GM19193 (cell line): ENCODE data around the gene DSE.

Experiments
- POLR2A ChIP-seq: IDR thresholded peaks from 4 replicates; pipeline ENCODE4 v1.6.1; 2011; ENCODE audit not compliant: insufficient read depth, insufficient read length; ENCODE audit errors: extremely low read depth

Gene DSE

GRCh38 chr6:116443105-116443504 is 72.4 kb downstream of the DSE start:
- TF ChIP-seq POLR2A, result no peak

GRCh38 chr6:116444092-116444491 is 73.3 kb downstream of the DSE start:
- no peak for TF ChIP-seq POLR2A

- TF ChIP-seq POLR2A, result no peak
Observed at GRCh38 chr6:116444575-116444974, 73.8 kb downstream of the DSE start.

GRCh38 chr6:116445102-116445501 is 74.4 kb downstream of the DSE start:
- no peak for TF ChIP-seq POLR2A

- no peak for TF ChIP-seq POLR2A
Observed at GRCh38 chr6:116446399-116446798, 75.7 kb downstream of the DSE start.

GRCh38 chr6:116447052-116447451 is 76.3 kb downstream of the DSE start:
- no peak for TF ChIP-seq POLR2A

GRCh38 chr6:116447496-116448011 is 76.8 kb downstream of the DSE start:
- TF ChIP-seq POLR2A, result no peak

GRCh38 chr6:116449565-116449964 is 78.8 kb downstream of the DSE start:
- TF ChIP-seq POLR2A, result no peak

- no peak for TF ChIP-seq POLR2A
Observed at GRCh38 chr6:116450185-116450710, 79.5 kb downstream of the DSE start.

GRCh38 chr6:116450769-116451740 is 80.3 kb downstream of the DSE start:
- no peak for TF ChIP-seq POLR2A

GRCh38 chr6:116451916-116452315 is 81.2 kb downstream of the DSE start:
- no peak for TF ChIP-seq POLR2A

GRCh38 chr6:116452531-116452930 is 81.8 kb downstream of the DSE start:
- TF ChIP-seq POLR2A, result no peak

- TF ChIP-seq POLR2A, result no peak
Observed at GRCh38 chr6:116456106-116456505, 85.4 kb downstream of the DSE start.

- no peak for TF ChIP-seq POLR2A
Observed at GRCh38 chr6:116456927-116457326, 86.2 kb downstream of the DSE start.

- no peak for TF ChIP-seq POLR2A
Observed at GRCh38 chr6:116458264-116458663, 87.5 kb downstream of the DSE start.

- TF ChIP-seq POLR2A, result no peak
Observed at GRCh38 chr6:116459927-116460326, 89.2 kb downstream of the DSE start.
